NCI-H2227 (cell line): ENCODE measurements around the gene TTLL10.
"Not testable (repeated sequence)": the region's sequence is repeated elsewhere in the genome, so short reads cannot be mapped to it uniquely, and the experiment has no call there.

Experiments
- DNase-seq: peaks from one replicate; lab custom pipeline; 2025; ENCODE audit not compliant: unreplicated experiment; lab: John Stamatoyannopoulos, UW

TTLL10 gene

DNA sequence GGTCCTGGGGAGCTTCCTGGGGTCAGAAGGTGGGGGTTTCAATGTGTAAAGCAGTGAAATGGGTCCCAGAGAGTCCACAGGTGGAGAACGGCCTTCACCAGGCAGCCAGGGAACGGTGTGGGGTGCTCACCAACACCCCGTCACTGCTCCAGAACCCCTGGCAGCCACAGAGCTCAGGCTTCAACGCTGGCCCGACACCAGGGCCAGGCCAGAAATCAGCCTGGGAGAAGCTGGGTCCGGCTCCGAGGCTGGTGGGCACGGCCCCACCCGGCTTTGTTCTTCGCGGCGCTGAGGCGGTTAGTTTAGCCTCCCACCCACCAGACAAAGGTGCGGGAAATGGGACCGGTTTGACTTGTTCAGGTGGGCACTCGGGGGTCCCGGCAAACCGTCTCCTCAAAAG, 33.0 kb upstream of the TTLL10 start:
- no peak for DNase-seq

DNA sequence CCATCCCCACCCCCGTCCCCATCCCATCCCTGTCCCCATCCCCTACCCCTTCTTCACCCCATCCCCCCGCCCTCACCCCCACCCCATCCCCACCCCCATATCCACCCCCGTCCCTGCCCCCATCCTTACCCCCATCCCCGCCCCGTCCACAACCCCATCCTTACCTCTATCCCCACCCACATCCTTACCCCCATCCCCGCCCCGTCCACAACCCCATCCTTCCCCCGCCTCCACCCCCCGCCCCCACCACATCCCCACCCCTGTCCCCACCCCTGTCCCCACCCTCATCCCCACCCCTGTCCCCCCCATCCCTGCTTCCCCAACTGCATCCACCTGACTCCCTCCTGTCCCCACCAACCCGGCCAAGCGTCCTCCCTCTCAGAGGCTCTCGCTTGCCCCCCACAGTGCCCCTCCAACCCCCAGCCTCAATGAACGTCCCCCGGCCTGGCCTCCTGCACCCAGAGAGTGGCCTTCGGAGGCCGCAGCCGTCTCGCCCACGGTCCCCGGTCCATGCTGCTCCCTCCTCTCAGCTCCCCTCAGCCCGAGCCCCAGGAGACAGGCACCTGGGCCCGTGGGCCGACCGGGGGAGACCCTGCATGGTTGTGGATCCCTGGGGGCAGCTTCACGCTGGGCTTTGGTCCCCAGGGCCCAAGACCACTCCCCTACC, 32.3 kb upstream of the TTLL10 start:
- no peak for DNase-seq

DNA sequence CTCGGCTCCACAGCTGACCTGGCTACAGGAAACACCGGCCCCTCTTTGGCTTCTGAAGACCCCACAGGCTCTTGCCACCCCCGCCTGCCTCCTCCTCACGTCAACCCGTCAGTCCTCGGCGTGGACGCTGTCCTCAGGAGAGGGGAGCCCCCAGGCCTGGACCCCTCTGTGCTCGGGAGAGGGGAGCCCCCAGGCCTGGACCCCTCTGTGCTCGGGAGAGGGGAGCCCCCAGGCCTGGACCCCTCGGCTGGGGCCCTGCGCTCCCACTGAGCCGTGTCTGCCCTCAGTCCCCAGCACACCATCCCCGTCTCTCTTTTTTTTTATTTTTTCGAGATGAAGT, 31.8 kb upstream of the TTLL10 start:
- no peak for DNase-seq

DNA sequence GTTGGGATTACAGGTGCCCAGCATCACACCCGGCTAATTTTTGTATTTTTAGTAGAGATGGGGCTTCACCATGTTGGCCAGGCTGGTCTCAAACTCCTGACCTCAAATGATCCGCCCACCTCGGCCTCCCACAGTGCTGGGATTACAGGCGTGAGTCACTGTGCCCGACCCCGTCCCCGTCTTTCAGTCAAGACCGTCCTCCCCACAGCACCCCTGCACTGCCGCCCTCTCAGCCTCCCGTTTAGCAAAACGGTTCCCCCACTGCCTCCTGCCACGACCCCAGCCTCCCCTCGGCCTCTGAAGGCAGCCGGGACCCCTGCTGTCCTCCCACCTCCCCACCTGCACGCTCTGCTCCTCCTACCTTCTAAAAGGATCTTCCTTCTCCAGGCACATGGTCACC, 31.3 kb upstream of the TTLL10 start:
- DNase-seq = not testable (repeated sequence)

DNA sequence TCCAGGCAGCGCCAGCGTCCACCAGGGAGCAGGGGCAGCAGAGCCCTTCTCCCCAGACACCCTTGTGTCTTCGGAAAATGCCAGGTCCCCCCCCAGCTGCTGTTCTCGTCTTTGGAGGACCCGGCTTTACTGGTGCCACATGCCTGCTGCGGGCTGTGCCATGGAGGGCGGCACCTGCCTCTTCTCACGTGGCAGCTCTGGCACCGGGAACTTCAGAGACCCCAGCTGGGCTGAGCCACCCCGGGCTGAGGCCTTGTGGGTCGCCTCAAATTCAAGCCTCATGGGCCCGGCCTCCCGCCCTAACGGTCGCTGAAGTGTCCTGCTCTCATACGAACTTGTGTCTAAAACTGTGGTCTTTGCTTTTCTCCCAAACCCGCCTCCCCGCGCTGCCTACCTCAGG, 30.8 kb upstream of the TTLL10 start:
- DNase-seq = no peak

DNA sequence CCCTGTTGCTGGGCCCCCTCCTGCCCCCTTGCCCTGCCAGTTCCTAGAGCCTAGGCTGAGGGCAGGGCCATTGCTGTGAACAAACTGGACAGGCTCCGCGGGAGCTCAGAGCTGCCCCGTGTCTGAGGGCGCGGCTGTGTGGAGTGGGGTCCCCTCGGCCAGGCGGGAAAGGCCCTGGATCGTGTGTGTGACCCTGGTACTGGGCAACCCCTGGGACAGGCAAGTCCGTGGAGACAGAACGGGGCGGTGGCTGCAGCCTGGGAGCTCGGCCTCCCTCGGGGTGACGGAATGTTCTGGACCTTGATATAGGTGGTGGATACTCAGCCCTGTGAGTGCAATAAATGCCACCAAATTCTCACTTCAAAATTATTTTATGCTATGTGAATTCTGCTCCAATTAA, 30.0 kb upstream of the TTLL10 start:
- no peak for DNase-seq

DNA sequence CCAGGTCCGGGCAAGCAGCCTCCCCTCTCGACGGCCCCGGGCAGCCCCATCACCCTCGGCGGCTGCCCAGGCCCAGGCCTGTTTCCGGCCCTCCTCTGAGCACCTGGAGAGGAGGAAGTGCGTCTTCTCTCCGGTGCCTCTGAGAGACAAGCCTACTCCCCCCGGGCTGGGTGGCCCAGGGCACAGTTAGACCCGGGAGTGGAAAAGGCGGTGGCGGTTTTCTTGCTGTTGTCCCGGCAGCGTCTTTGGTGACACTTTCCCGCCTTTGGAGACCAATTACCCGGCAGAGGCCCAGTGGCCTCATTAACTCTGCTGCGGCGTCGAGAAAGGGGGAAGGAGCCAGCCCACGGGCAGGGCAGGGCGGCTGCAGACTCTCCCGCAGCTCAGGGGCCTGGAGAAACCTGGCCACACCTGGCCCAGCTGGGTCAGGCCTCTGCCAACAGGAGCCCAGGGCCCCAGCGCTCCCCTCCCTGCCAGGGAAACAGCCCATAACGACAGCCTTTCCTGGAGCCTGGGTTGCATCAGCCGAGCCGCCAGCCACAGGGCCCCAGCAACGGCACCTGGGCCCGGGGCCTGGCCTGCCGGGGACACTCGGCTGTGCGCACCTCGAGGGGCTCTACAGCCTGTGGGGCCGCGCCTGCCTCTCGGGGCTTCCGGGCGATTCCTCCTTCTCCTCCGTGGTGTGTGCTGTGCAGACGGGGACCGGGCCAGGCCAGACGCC, 29.4 kb upstream of the TTLL10 start:
- DNase-seq = peak; percentile 39

DNA sequence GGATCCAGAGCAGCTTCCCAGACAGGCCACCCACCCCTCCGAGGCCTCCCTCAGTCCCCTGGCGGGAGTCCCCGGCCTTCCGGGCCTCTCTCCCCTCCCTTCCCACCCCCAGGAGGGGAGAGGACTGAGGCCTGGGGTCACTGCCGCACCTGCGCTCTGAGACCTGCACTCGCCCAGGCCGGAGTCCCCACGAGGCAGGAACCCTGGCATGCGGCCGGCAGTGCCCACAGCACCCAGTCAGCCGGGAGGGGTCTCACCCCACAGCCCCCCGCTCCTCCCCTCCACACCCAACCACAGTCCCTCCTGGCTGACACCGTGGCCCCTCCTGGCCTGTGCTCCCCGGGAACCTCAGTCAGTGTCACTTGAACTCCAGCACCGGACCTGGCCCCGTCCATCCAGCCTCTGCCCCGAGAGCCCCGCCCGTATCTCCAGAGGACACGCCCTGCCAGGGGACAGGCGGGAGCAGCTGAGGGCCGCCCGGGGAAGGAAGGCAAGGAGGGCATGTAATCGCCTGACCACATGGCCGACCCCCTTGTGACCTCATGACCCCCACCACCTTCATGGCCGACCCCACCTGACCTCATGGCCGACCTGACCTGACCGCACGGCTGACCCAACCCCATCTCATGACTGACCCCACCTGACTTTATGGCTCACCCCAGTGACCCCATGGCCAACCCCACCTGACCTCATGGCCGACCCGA, 28.7 kb upstream of the TTLL10 start:
- no peak for DNase-seq

DNA sequence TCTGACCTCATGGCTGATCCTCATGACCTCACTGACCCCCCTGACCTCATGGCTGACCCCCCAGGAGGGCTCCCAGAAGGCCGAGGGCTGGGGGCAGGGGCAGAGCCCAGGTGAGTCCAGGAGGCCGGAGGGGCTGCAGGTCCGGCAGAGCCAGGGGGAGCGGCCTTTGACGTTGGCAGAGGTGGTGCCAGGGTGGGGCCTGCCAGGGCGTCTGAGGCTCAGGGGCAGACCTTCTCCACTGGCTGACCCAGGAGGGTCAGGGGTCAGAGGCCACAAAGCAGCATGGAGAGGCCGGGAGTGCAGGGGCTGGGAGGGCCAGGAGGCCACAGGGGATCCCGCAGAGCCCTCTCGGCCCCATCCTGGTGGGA, 28.1 kb upstream of the TTLL10 start:
- DNase-seq = no peak

DNA sequence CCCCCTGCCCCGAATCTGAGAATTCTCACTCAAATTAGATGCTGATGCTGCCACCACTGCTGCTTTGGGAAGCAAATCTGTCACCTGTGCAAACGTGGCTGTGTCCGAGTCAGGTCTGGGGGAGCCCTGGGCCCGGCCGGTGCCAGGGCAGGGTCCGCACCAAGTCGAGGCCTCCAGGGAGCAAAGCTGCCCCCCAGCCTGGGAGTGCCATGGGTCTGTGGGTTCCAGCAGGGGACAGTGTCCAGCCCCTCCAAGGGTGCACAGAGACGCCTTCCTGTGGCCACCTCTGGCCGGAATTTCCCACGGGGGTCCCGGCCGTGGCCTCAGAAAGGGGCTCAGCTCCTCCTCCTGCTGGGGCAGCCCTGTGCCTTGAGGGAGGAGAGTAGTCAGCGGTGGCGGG, 27.7 kb upstream of the TTLL10 start:
- DNase-seq = no peak

DNA sequence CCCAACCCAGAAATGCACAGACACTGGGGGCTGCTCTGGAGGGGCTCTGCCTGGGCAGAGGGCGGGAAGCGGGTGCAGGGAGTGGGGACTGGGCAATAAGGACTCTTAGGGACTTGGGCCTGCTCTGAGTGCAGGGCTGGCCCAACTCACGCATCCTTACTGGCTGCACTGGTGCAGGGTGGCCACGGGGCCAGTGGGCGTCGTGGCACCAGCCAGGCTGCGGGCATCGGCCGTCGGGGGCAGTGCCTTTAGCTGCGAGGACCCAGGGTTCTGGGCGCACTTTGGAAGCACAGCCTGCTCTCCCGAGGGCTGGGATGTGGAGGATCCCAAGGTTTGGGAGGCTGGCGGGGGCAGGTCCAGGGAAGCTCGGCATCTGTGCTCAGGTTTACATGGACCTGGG, 27.1 kb upstream of the TTLL10 start:
- no peak for DNase-seq

DNA sequence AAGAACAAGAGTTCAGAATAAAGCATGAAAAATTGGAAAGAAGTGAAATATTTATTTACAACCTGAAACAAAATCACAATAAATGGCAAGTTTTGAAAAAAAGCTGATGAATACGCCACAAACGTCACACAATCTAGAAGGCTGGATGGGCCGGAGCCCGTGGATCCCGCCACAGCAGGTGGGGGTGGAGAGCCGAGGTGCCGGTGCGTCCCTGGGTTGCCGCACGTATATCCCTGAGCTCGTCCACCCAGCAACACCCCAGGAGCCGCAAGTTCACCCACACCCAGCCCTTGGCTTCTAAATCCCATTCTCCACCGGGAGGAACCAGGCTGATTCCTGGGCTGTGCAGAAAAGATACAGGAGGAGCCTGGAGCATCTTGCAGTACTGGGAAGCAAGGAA, 25.6 kb upstream of the TTLL10 start:
- DNase-seq = no peak

DNA sequence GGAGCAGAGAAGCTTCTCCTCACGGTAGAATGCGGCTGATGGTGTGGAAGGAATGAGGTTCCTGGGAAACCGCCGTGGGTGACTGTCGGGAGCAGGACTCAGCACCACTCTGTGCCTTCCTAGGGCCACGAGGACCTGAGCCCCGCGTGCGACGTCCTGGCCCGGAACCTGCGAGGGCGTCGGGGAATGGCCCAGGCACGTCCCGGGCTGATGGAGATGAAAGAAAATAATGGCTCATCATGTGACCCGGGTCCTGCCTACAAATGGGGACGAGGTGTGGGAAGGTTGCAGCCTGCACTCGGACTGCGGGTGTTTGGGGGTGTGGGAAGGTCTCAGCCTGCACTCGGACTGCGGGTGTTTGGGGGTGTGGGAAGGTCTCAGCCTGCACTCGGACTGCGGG, 25.1 kb upstream of the TTLL10 start:
- no peak for DNase-seq

DNA sequence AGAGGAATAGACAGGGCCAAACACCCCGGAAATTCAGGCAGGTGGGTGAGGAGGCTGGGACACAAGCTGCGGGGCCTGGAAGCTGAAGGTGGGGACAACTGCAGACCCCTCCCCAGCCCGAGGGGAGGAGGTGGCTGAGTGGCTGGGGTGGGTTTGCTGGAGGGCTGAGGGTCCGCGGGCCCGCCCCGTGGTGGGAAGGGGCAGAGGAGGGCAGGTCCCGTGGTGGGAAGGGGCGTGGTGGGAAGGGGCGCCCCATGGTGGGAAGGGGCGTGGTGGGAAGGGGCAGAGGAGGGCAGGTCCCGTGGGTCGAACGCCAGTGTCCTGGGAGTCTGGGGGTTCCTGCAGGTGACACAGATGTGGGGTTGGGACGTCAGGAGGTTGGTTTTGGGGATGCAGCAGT, 24.3 kb upstream of the TTLL10 start:
- DNase-seq = no peak

DNA sequence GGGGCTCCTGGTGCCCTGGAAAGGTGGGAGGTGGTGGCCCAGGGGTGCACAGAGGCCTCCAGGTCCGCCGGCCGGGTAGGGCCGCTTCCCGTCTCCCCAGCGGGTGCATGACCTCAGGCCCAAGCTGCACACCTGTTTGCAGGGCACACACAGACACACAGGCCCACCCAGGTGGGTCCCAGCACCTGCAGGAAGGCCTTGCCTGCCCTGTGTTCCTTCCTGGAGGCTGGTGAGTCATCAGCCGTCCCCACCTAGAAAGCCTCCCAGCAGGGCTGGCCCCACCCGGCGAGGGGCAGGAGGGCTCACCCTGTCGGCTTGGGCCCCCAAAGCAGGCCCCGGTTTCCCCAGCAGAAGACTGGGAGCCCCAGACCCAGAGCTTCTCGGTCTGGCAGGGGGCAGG, 23.6 kb upstream of the TTLL10 start:
- DNase-seq = no peak

DNA sequence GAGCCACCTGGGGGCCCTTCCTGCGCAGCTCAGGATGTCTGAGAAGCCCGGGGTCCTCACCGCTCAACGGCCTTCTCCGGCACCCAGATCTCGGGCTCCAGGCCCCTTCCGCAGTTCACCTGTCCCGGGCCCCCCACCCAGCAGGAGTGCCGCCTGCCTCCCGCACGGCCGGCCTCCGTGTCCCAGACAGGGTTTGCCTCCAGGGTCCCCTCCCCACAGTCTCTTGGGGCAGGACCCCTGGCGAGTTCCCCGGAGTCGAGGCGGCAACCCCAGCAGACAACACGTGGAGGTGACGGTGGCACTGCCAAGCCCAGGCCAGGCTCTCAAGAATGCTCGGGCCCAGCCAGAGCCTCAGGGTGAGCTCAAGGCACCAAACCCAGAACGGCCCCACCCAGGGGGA, 22.4 kb upstream of the TTLL10 start:
- no peak for DNase-seq

DNA sequence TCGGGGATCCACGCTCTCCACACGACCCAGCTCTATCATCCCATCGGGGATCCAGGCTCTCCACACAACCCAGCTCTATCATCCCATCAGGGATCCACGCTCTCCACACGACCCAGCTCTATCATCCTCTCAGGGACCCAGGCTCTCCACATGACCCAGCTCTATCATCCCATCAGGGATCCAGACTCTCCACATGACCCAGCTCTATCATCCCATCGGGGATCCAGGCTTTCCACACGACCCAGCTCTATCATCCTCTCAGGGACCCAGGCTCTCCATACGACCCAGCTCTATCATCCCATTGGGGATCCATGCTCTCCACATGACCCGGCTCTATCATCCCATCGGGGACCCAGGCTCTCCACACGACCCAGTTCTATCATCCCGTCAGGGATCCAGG, 21.2 kb upstream of the TTLL10 start:
- not testable (repeated sequence) for DNase-seq

DNA sequence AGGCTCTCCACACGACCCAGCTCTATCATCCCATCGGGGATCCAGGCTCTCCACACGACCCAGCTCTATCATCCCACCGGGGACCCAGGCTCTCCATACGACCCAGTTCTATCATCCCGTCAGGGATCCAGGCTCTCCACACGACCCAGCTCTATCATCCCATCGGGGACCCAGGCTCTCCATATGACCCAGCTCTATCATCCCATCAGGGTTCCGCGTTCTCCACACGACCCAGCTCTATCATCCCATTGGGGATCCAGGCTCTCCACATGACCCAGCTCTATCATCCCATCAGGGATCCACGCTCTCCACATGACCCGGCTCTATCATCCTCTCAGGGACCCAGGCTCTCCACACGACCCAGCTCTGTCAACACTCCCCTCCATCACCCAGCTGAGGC, 20.5 kb upstream of the TTLL10 start:
- not testable (repeated sequence) for DNase-seq

DNA sequence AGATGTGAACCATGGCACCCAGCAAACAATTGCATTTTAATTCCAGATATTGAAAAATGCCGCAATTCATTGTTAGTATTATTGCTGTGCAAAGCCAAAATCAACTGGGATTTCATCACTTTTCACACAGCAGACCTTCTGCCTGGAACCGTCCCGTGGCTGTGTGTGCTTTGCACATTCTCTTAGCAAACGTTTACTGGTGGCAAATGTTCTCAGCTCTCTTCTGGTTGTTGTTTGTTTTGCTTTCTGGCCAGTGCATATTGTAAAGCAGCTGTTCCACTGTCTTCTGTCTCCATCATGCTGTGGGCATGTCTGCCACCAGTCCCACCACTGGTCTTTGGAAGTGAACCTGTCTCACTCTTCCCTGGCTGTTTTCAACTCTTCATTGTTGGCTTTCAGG, 19.8 kb upstream of the TTLL10 start:
- DNase-seq = no peak

DNA sequence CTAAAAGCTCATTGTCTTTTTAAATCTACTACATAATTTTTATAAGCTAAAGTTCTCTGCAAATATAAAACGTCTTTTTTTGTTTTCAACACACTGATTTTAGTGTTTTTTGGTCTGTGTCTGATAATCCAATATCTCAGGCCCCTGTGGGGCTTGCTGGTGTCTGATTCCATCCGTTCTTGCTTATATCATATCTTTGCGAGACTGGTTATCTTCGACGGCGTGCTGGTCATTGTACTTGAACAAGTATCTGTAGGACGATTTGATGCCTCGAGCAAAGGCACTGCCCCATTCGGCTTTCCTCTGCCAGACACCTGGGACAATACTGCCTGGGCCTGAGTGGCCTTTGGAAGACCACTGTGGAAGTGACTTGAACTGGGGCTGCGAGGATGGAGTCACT, 18.4 kb upstream of the TTLL10 start:
- DNase-seq = no peak

DNA sequence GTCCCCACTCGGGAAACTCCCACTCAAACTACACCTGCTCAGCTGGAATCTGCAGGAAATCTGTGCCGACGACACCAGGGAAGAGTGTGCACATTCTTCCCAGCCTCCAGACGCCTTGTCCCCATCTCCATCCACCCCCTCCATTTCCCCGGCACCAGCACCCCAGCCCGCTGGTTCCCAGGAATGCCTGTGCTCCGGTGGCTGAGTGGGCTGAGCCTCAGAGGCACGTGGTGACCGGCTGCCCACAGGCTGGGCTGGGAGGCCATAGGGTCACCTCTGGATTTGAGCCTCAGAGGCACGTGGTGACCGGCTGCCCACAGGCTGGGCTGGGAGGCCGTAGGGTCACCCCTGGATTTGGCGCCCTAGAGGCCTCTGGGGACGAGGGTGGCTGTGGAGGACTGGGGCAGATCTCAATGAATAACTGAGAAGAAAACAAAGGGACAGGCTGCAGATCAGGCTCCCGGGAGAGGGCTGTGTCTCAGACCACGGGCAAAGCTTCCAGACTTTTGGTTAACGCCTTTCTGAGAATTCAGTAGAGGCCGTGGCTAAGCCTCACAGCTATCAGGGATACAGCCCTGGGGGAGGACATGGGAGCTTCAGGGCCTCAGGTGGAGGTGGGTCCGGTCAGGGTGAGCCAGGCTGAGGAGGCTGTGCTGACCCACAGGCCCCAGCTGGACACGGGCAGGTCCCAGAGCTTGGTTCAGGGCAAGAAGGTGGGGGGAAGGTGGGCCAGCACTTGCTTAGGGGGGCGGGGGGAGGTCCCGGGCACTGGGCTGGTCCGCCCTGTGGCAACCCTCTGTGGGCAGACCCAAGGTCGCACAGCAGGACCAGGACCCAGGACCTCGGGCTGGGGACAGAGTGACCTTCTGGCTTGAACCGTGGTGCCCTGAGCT, 17.3 kb upstream of the TTLL10 start:
- DNase-seq = no peak

DNA sequence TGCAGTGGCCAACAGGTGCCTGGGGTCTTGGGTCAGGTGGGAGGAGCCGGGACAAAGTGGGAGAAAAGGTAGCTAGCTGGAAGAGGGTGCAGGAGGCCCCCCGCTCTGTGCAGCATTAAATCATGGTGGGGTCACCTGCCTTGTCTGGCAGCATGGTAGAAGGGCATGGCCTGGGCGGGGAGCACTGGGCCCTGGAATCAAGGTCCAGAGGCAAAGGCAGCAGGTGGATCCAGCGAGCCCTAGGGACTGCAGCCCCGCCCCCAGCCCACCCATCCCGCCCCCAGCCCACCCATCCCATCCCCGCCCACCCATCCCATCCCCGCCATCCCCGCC, 16.7 kb upstream of the TTLL10 start:
- DNase-seq = no peak
